BE2C (cell line): ENCODE measurements around the gene NCOA5.

Experiments
- DNase-seq: peaks from one replicate; pipeline ENCODE4 v3.0.0-alpha.2; 2020
- H3K27me3 ChIP-seq: fragments of 250-450 bp; sonication (Bioruptor Pico); 2 replicates; pipeline ENCODE4 v1.5.1; 2020; ENCODE audit warnings: mild to moderate bottlenecking
- H3K36me3 ChIP-seq: fragments of 250-450 bp; sonication (Bioruptor Pico); 2 replicates; pipeline ENCODE4 v1.5.1; 2020; ENCODE audit warnings: mild to moderate bottlenecking
- H3K4me1 ChIP-seq: fragments of 250-450 bp; sonication (Bioruptor Pico); 2 replicates; pipeline ENCODE4 v1.5.1; 2020
- H3K4me3 ChIP-seq: 2 replicates; pipeline ENCODE4 v1.5.1; 2011; ENCODE audit warnings: low read depth, low read length
- H3K9me3 ChIP-seq: fragments of 250-450 bp; sonication (Bioruptor Pico); 2 replicates; pipeline ENCODE4 v1.5.1; 2020
- TF ChIP-seq, protein P1 (sequence below): IDR thresholded peaks from 2 replicates; pipeline ENCODE4 v1.5.1; 2012; ENCODE audit warnings: mild to moderate bottlenecking, low read depth, low read length

Gene NCOA5

GRCh38 chr20:46047821-46048220, 41.9 kb downstream of the NCOA5 start:
- Histone ChIP-seq H3K9me3 (no peaks in the 10 kb centered on the region), H3K4me3 (no peak overlapping the region), H3K27me3 (no peaks in the 10 kb centered on the region), H3K4me1 (no peaks in the 10 kb centered on the region), H3K36me3 (no peaks in the 10 kb centered on the region)
- TF ChIP-seq, protein P1, sequence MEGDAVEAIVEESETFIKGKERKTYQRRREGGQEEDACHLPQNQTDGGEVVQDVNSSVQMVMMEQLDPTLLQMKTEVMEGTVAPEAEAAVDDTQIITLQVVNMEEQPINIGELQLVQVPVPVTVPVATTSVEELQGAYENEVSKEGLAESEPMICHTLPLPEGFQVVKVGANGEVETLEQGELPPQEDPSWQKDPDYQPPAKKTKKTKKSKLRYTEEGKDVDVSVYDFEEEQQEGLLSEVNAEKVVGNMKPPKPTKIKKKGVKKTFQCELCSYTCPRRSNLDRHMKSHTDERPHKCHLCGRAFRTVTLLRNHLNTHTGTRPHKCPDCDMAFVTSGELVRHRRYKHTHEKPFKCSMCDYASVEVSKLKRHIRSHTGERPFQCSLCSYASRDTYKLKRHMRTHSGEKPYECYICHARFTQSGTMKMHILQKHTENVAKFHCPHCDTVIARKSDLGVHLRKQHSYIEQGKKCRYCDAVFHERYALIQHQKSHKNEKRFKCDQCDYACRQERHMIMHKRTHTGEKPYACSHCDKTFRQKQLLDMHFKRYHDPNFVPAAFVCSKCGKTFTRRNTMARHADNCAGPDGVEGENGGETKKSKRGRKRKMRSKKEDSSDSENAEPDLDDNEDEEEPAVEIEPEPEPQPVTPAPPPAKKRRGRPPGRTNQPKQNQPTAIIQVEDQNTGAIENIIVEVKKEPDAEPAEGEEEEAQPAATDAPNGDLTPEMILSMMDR = no peak
- no peak for DNase-seq

DNA sequence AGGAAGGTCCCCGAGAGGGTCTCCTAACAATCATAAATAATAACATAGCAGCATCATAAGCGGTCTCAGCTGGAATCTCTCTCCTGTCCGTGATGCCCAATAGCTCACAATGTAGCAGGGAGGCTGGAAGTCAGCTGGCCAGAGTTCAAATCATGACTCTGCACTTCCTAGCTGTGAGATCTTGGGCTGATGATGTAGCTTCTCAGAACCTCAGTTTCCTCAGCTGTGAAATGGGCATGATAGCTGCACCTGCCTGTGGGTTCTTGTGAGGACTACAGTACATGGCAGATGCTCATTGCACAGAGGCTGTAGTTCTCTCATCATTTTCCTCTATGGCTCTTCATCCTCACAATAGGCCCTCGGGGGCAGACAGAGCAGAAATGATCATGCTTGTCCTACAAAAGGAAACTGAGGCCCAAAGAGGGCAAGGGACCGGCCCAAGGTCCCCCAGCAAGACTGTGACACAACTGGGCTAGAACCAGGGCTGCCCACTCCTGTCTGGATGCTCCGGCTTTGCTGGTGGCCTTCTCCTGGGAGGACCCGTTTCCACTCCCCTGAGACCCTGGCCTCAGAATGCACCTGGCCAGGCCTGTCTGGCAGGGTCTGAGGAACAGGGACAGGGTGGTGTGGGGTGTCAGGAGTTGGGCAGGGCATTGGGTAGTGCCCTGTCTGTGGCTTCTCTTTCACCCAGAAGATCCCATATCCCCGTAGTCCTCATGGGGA, 43.0 kb downstream of the NCOA5 start:
- no peak overlapping the region for H3K4me3 ChIP-seq
- TF ChIP-seq, protein P1 = no peak
- H3K4me1 ChIP-seq = no peaks in the 10 kb centered on the region
- H3K36me3 ChIP-seq = no peaks in the 10 kb centered on the region
- DNase-seq = no peak
- no peaks in the 10 kb centered on the region for H3K27me3 ChIP-seq
- no peaks in the 10 kb centered on the region for H3K9me3 ChIP-seq

DNA sequence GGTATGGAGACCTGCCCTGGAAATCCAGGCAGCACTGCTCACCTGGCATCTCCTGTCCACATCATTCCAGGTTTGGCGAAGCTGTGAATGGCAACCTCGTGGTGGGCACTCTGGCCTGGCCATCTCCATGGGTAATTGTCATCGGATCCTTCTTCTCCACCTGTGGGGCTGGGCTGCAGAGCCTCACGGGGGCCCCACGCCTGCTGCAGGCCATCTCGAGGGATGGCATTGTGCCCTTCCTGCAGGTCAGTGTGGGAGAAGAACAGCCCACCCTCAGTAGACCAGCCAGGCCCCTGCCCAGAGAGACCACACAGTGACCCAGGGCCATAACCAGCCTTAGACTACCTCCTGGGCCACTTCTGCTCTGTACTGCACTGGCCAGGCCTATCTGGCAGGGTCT, 44.9 kb downstream of the NCOA5 start:
- Histone ChIP-seq H3K36me3 (no peaks in the 10 kb centered on the region), H3K4me1 (no peaks in the 10 kb centered on the region), H3K4me3 (no peak overlapping the region), H3K27me3 (no peaks in the 10 kb centered on the region), H3K9me3 (no peaks in the 10 kb centered on the region)
- TF ChIP-seq, protein P1 = no peak
- DNase-seq = no peak

- H3K4me1 ChIP-seq = no peaks in the 10 kb centered on the region
- TF ChIP-seq, protein P1 = no peak
- no peaks in the 10 kb centered on the region for H3K9me3 ChIP-seq
- no peak overlapping the region for H3K4me3 ChIP-seq
- no peaks in the 10 kb centered on the region for H3K36me3 ChIP-seq
- H3K27me3 ChIP-seq = no peaks in the 10 kb centered on the region
- DNase-seq = no peak
Measured at GRCh38 chr20:46043556-46043955, 46.2 kb downstream of the NCOA5 start.

GRCh38 chr20:46040902-46041535, 48.7 kb downstream of the NCOA5 start:
- Histone ChIP-seq H3K9me3 (no peaks in the 10 kb centered on the region), H3K27me3 (no peaks in the 10 kb centered on the region), H3K4me3 (no peak overlapping the region), H3K4me1 (no peaks in the 10 kb centered on the region), H3K36me3 (no peaks in the 10 kb centered on the region)
- TF ChIP-seq, protein P1 = no peak
- no peak for DNase-seq

GRCh38 chr20:46037036-46037435, 52.7 kb downstream of the NCOA5 start:
- Histone ChIP-seq H3K9me3 (no peaks in the 10 kb centered on the region), H3K4me3 (no peak overlapping the region), H3K4me1 (no peaks in the 10 kb centered on the region), H3K27me3 (peaks cover 11% of the 10 kb centered on the region), H3K36me3 (no peaks in the 10 kb centered on the region)
- TF ChIP-seq, protein P1 = no peak
- no peak for DNase-seq
